Measurements from ENCODE around the gene TAF3. TPM values are rescaled to one million over a fixed set of nuclear protein-coding genes. Genes with fewer than 3 reads are reported as not detected.

Gene TAF3
- total and polyA plus RNA-seq, 2 donors (not counting 1 experiment from before 2014, with no cell fraction given), result 7.0 to 20.1 TPM

DNA sequence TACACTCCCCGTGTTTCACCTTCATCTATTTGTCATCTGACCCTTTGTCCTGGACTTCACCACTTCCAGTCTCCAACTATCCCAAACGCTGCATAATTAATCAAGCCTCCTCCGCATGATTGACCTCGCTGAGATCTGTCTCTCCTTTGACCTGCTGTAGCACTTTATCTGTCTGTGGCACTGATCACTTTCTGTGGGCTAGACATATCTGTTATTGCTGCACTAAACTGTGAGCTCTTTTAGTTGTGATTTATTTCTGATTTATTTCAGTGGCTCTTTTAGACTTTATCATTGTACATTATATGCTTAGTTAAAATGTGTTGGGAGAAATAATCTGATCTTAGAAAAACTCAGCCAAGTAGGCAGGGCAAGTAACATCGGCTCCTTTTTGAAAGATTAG lies 144.3 kb downstream of the TAF3 start:
- WGBS (ENCODE audit: insufficient coverage), result 100% methylated on average over 2 of the region's 5 CpGs
- H3K27me3 ChIP-seq (replicated peaks in 1 of 4; ENCODE audit: control extremely low read depth in 1 of 4, control insufficient read depth in 3 of 4, insufficient read depth in 4 of 4, low read length in 3 of 4), result no peaks in the 10 kb centered on the region
- Mint-ChIP-seq H3K27ac (no peak overlapping the region), H3K9me3 (ENCODE audit: insufficient read depth) (no peaks in the 10 kb centered on the region), H3K4me1 (no peaks in the 10 kb centered on the region), H3K4me3 (no peak overlapping the region), H3K27me3 (no peaks in the 10 kb centered on the region)
- no peaks in the 10 kb centered on the region for H3K9me3 ChIP-seq (ENCODE audit: control extremely low read depth in 1 of 3, control insufficient read depth in 2 of 3, insufficient read depth in 1 of 3, low read length in 2 of 3)
- ChIA-PET CTCF (no interaction called here), POLR2A (no interaction called here)
- intact Hi-C loops (cut with micrococcal nuclease), result no loop called here
- no peak overlapping the region for H3K4me3 ChIP-seq (ENCODE audit: control extremely low read depth in 1 of 5, extremely low read depth in 1 of 5, insufficient read depth in 1 of 5, low read depth in 2 of 5, low read length in 4 of 5)
- H2AFZ ChIP-seq (ENCODE audit: insufficient read depth, low read depth, low read length, poor library complexity, severe bottlenecking), result no peak overlapping the region
- H3K4me1 ChIP-seq (ENCODE audit: control insufficient read depth in 2 of 2, insufficient read depth in 2 of 2, low read length in 2 of 2), result no peaks in the 10 kb centered on the region
- no peak for ATAC-seq (ENCODE audit: low read depth)
- peaks cover 0 to 17% of the 10 kb centered on the region in 2 experiments for H3K36me3 ChIP-seq (replicated peaks in 1 of 2; ENCODE audit: control extremely low read depth in 1 of 2, control insufficient read depth in 1 of 2, extremely low read depth in 1 of 2, insufficient read depth in 2 of 2, low read length in 1 of 2)
- no peak overlapping the region for H3K4me2 ChIP-seq (replicated peaks; ENCODE audit: low read depth, low read length, poor library complexity, severe bottlenecking)
- peaks cover 9% of the 10 kb centered on the region for H4K20me1 ChIP-seq (ENCODE audit: control insufficient read depth, insufficient read depth, low read length, poor library complexity, severe bottlenecking)
- DNase-seq, result no peak
- no peak overlapping the region for H3K9ac ChIP-seq (ENCODE audit: low read length)
- TF ChIP-seq, protein P1, sequence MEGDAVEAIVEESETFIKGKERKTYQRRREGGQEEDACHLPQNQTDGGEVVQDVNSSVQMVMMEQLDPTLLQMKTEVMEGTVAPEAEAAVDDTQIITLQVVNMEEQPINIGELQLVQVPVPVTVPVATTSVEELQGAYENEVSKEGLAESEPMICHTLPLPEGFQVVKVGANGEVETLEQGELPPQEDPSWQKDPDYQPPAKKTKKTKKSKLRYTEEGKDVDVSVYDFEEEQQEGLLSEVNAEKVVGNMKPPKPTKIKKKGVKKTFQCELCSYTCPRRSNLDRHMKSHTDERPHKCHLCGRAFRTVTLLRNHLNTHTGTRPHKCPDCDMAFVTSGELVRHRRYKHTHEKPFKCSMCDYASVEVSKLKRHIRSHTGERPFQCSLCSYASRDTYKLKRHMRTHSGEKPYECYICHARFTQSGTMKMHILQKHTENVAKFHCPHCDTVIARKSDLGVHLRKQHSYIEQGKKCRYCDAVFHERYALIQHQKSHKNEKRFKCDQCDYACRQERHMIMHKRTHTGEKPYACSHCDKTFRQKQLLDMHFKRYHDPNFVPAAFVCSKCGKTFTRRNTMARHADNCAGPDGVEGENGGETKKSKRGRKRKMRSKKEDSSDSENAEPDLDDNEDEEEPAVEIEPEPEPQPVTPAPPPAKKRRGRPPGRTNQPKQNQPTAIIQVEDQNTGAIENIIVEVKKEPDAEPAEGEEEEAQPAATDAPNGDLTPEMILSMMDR (IDR thresholded peaks at IDR 0.05), result no peak
- no peak for TF ChIP-seq EZH2 (IDR thresholded peaks at IDR 0.05; ENCODE audit: borderline replicate concordance, insufficient read depth, low read depth, low read length, poor library complexity, severe bottlenecking)
- peaks cover 9% of the 10 kb centered on the region for H3K79me2 ChIP-seq (ENCODE audit: control insufficient read depth, insufficient read depth, low read length)
- H3K27ac ChIP-seq (ENCODE audit: low read length in 2 of 2), result no peak overlapping the region

DNA sequence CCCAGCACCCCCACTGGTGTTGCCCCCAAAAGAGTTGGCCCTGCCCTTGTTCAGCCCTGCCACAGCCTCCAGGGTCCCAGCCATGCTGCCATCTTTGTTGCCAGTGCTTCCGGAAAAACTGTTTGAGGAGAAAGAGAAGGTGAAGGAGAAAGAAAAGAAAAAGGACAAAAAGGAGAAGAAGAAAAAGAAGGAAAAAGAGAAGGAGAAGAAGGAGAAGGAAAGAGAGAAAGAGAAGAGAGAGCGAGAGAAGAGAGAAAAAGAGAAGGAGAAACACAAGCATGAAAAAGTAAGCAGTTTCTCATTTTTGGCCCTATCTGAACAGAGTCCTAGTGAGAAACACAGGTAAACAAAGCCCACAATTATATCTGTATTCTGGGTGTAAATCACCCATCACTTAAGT lies 147.2 kb downstream of the TAF3 start:
- H3K79me2 ChIP-seq (ENCODE audit: control insufficient read depth, insufficient read depth, low read length), result peaks cover 9% of the 10 kb centered on the region
- no peaks in the 10 kb centered on the region for H3K27me3 ChIP-seq (replicated peaks in 1 of 4; ENCODE audit: control extremely low read depth in 1 of 4, control insufficient read depth in 3 of 4, insufficient read depth in 4 of 4, low read length in 3 of 4)
- no peaks in the 10 kb centered on the region for H3K9me3 Mint-ChIP-seq (ENCODE audit: insufficient read depth)
- H3K27me3 Mint-ChIP-seq, result no peaks in the 10 kb centered on the region
- no peaks in the 10 kb centered on the region for H3K4me1 ChIP-seq (ENCODE audit: control insufficient read depth in 2 of 2, insufficient read depth in 2 of 2, low read length in 2 of 2)
- intact Hi-C loops (cut with micrococcal nuclease), result no loop called here
- TF ChIP-seq, protein P1 (IDR thresholded peaks at IDR 0.05), result peak; percentile 17
- no peak for TF ChIP-seq EZH2 (IDR thresholded peaks at IDR 0.05; ENCODE audit: borderline replicate concordance, insufficient read depth, low read depth, low read length, poor library complexity, severe bottlenecking)
- H3K27ac Mint-ChIP-seq, result no peak overlapping the region
- POLR2A ChIA-PET, result no interaction called here
- no peaks in the 10 kb centered on the region for H4K20me1 ChIP-seq (ENCODE audit: control insufficient read depth, insufficient read depth, low read length, poor library complexity, severe bottlenecking)
- peaks cover 4% of the 10 kb centered on the region for H3K4me1 Mint-ChIP-seq
- H3K36me3 ChIP-seq (replicated peaks in 1 of 2; ENCODE audit: control extremely low read depth in 1 of 2, control insufficient read depth in 1 of 2, extremely low read depth in 1 of 2, insufficient read depth in 2 of 2, low read length in 1 of 2), result peaks cover 0 to 17% of the 10 kb centered on the region in 2 experiments
- 92% methylated on average over 2 of the region's 2 CpGs for WGBS (ENCODE audit: insufficient coverage)
- no peaks in the 10 kb centered on the region for H3K9me3 ChIP-seq (ENCODE audit: control extremely low read depth in 1 of 3, control insufficient read depth in 2 of 3, insufficient read depth in 1 of 3, low read length in 2 of 3)
- CTCF ChIA-PET, result no interaction called here
- H3K9ac ChIP-seq (ENCODE audit: low read length), result no peak overlapping the region
- no peak overlapping the region for H2AFZ ChIP-seq (ENCODE audit: insufficient read depth, low read depth, low read length, poor library complexity, severe bottlenecking)
- H3K4me2 ChIP-seq (replicated peaks; ENCODE audit: low read depth, low read length, poor library complexity, severe bottlenecking), result no peak overlapping the region
- ATAC-seq (ENCODE audit: low read depth) (no peak), DNase-seq (no peak)
- H3K4me3 ChIP-seq (ENCODE audit: control extremely low read depth in 1 of 5, extremely low read depth in 1 of 5, insufficient read depth in 1 of 5, low read depth in 2 of 5, low read length in 4 of 5), result no peak overlapping the region
- no peak overlapping the region for H3K4me3 Mint-ChIP-seq
- H3K27ac ChIP-seq (ENCODE audit: low read length in 2 of 2), result no peak overlapping the region
